K562 (cell line): ENCODE results near the gene SLC39A3. TPM values are rescaled to one million over a fixed set of nuclear protein-coding genes. Genes with fewer than 3 reads are reported as not detected.

Experiments used
- ATAC-seq: fragments of 200-7000 bp; cut with Tn5 transposase; 3 replicates; pipeline ENCODE4 v1.9.1; 2020; ENCODE audit warnings: moderate library complexity
- BruUV-seq: library from RNA; stranded (reverse); fragments of 400-500 nt; replicated peaks from 2 replicates; lab custom pipeline; 2021; lab: Mats Ljungman, UMichigan
- CTCF ChIA-PET: fragments of 300-600 bp; formaldehyde crosslinking; extraction: SDS; loops from one replicate; lab custom pipeline; 2021; ENCODE audit warnings: low intra/inter-chr PET ratio; lab: Yijun Ruan, JAX
- POLR2A ChIA-PET: fragments of 300-600, 350-650 bp; sonication (Branson Sonifier 250); formaldehyde crosslinking; extraction: SDS; loops from one replicate; lab custom pipeline; 2021; ENCODE audit warnings: antibody characterized with exemption, inconsistent platforms; lab: Yijun Ruan, JAX
- DNase-seq, 4 experiments: peaks; one replicate each; pipeline versions ENCODE4 v3.0.0 to v3.0.0-alpha.2; 2011 to 2018; ENCODE audit warnings: low spot score in 3 of 4, mixed read lengths in 3 of 4; ENCODE audit errors: extremely low read depth in 1 of 4
- FAIRE-seq: peaks from 2 replicates; lab custom pipeline; 2011; peaks lifted over from hg19 to GRCh38; lab: Jason Lieb, UNC
- H2AFZ ChIP-seq: 2 replicates; pipeline ENCODE4 v1.6.0; 2011; ENCODE audit warnings: low read depth, low read length, control low read depth, inconsistent platforms
- H3K27ac ChIP-seq: fragments of 200-600 bp; 3 replicates; pipeline ENCODE4 v1.8.0; 2011; ENCODE audit warnings: low read depth, mild to moderate bottlenecking, control low read depth, inconsistent platforms, low read length, moderate library complexity, mixed read lengths; ENCODE audit errors: extremely low read depth
- H3K27me3 ChIP-seq, 2 experiments: fragments of 300-600 bp in 1 of 2; 2 replicates in 1 of 2; 3 replicates in 1 of 2; pipeline versions ENCODE4 v1.6.0 to v1.8.0; 2011; ENCODE audit warnings: inconsistent platforms in 2 of 2, low read length in 2 of 2, mild to moderate bottlenecking in 1 of 2, mixed read lengths in 1 of 2, moderate library complexity in 1 of 2; ENCODE audit not compliant: control insufficient read depth in 2 of 2, insufficient read depth in 2 of 2
- H3K36me3 ChIP-seq: fragments of 300-600 bp; 3 replicates; pipeline ENCODE4 v1.8.0; 2011; ENCODE audit warnings: mild to moderate bottlenecking, low read length, inconsistent platforms; ENCODE audit not compliant: control insufficient read depth, insufficient read depth
- H3K4me1 ChIP-seq, 2 experiments: fragments of 200-600 bp in 1 of 2; replicated peaks in 1 of 2; 2 replicates in 1 of 2; 3 replicates in 1 of 2; pipeline versions ENCODE4 v1.5.1 to v1.8.0; 2011; ENCODE audit warnings: inconsistent platforms in 2 of 2, low read length in 2 of 2, mild to moderate bottlenecking in 1 of 2, mixed read lengths in 1 of 2, moderate library complexity in 1 of 2; ENCODE audit not compliant: control insufficient read depth in 2 of 2, insufficient read depth in 2 of 2
- H3K4me2 ChIP-seq: 2 replicates; pipeline ENCODE4 v1.6.1; 2011; ENCODE audit warnings: low read length, control low read depth, inconsistent platforms, mixed read lengths; ENCODE audit not compliant: insufficient read depth
- H3K4me3 ChIP-seq: fragments of 200-600 bp; sonication (generic), shearing (Covaris generic); 2 replicates; pipeline ENCODE4 v1.5.1; 2016; ENCODE audit warnings: control low read depth, inconsistent platforms
- H3K79me2 ChIP-seq: fragments of 200-600 bp; 3 replicates; pipeline ENCODE4 v1.8.0; 2011; ENCODE audit warnings: low read length, inconsistent platforms; ENCODE audit not compliant: control insufficient read depth, insufficient read depth
- H3K9ac ChIP-seq, 2 experiments: 2 replicates each; pipeline versions ENCODE4 v1.6.0 to v1.6.1; 2011; ENCODE audit warnings: low read depth in 2 of 2, low read length in 2 of 2, control low read depth in 1 of 2, inconsistent platforms in 1 of 2, mild to moderate bottlenecking in 1 of 2, mixed read lengths in 1 of 2; ENCODE audit not compliant: insufficient read depth in 1 of 2
- H3K9me1 ChIP-seq: one replicate; pipeline ENCODE4 v1.6.0; 2011; ENCODE audit warnings: inconsistent platforms, mild to moderate bottlenecking, low read length, moderate library complexity; ENCODE audit not compliant: control insufficient read depth, insufficient read depth
- H3K9me3 ChIP-seq: replicated peaks from 2 replicates; pipeline ENCODE4 v1.5.1; 2011; ENCODE audit warnings: low read depth, low read length, inconsistent platforms; ENCODE audit not compliant: control insufficient read depth, insufficient read depth
- H4K20me1 ChIP-seq: replicated peaks from 2 replicates; pipeline ENCODE4 v1.6.1; 2011; ENCODE audit warnings: low read length, inconsistent platforms, mixed read lengths; ENCODE audit not compliant: control insufficient read depth, insufficient read depth
- ARID2 ChIP-seq: fragments of 450-650 bp; IDR thresholded peaks from 2 replicates; pipeline ENCODE4 v1.6.1; 2017; ENCODE audit warnings: antibody characterized with exemption, mild to moderate bottlenecking
- CBFB ChIP-seq: sonication (generic); formaldehyde crosslinking; IDR thresholded peaks from 2 replicates; pipeline ENCODE4 v1.4.0; 2020; ENCODE audit warnings: mild to moderate bottlenecking, missing genetic modification reagents
- CREB1 ChIP-seq, 2 experiments: sonication (generic) in 1 of 2; formaldehyde crosslinking in 1 of 2; IDR thresholded peaks; 2 replicates each; pipeline versions ENCODE4 v1.6.1 to v1.8.0; 2012 to 2022; ENCODE audit warnings: inconsistent platforms in 1 of 2, mild to moderate bottlenecking in 1 of 2, missing genetic modification reagents in 1 of 2, moderate library complexity in 1 of 2
- DACH1 ChIP-seq: fragments of 450-650 bp; IDR thresholded peaks from 2 replicates; pipeline ENCODE4 v1.6.1; 2018; ENCODE audit not compliant: partially characterized antibody
- GTF2F1 ChIP-seq: IDR thresholded peaks from 2 replicates; pipeline ENCODE4 v1.6.1; 2011; ENCODE audit warnings: low read depth, low read length, improper control_type of control experiment
- KDM1A ChIP-seq, 2 experiments: fragments of 450-650 bp; IDR thresholded peaks; 2 replicates each; pipeline ENCODE4 v1.6.1; 2016; ENCODE audit warnings: mild to moderate bottlenecking in 2 of 2
- NR2C1 ChIP-seq, 2 experiments: fragments of 450-650 bp; IDR thresholded peaks; 2 replicates each; pipeline ENCODE4 v1.6.1; 2017; ENCODE audit warnings: mild to moderate bottlenecking in 2 of 2, antibody characterized with exemption in 1 of 2, inconsistent platforms in 1 of 2, missing compliant biosample characterization in 1 of 2, missing genetic modification characterization in 1 of 2
- POLR2A ChIP-seq: fragments of 450-650 bp; conservative IDR thresholded peaks from 2 replicates; pipeline ENCODE4 v1.6.1; 2016
- POLR2B ChIP-seq: fragments of 450-650 bp; IDR thresholded peaks from 2 replicates; pipeline ENCODE4 v1.6.1; 2018; ENCODE audit warnings: low read depth; ENCODE audit not compliant: partially characterized antibody
- POLR2G ChIP-seq: fragments of 200-400 bp; formaldehyde crosslinking; IDR thresholded peaks from 2 replicates; pipeline ENCODE4 v1.6.1; 2017; ENCODE audit warnings: low read depth, mild to moderate bottlenecking, antibody characterized with exemption, low read length, moderate library complexity
- PURB ChIP-seq: sonication (generic); formaldehyde crosslinking; IDR thresholded peaks from 2 replicates; pipeline ENCODE4 v1.9.0; 2021; ENCODE audit warnings: low read depth, mild to moderate bottlenecking, missing genetic modification reagents
- RBFOX2 ChIP-seq: fragments of 200-400 bp; formaldehyde crosslinking; IDR thresholded peaks from 2 replicates; pipeline ENCODE4 v1.6.1; 2017; ENCODE audit warnings: low read depth, mild to moderate bottlenecking, low read length, moderate library complexity
- RBM22 ChIP-seq: fragments of 200-400 bp; formaldehyde crosslinking; IDR thresholded peaks from 2 replicates; pipeline ENCODE4 v1.6.1; 2018; ENCODE audit warnings: low read length, low read depth; ENCODE audit not compliant: poor library complexity, severe bottlenecking
- SRSF1 ChIP-seq: fragments of 200-400 bp; formaldehyde crosslinking; IDR thresholded peaks from 2 replicates; pipeline ENCODE4 v1.6.1; 2017; ENCODE audit warnings: mild to moderate bottlenecking, low read depth, low read length, moderate library complexity
- SUPT5H ChIP-seq: fragments of 450-650 bp; IDR thresholded peaks from 2 replicates; pipeline ENCODE4 v1.6.1; 2016
- TEAD1 ChIP-seq, 2 experiments: fragments of 450-650 bp in 1 of 2; sonication (generic) in 1 of 2; formaldehyde crosslinking; IDR thresholded peaks; 2 replicates each; pipeline versions ENCODE4 v1.4.0 to v1.8.0; 2020 to 2022; ENCODE audit warnings: mild to moderate bottlenecking in 2 of 2, missing genetic modification reagents in 1 of 2
- ZNF282 ChIP-seq: sonication (generic); formaldehyde crosslinking; IDR thresholded peaks from 2 replicates; pipeline ENCODE4 v1.8.1; 2023; ENCODE audit warnings: missing genetic modification reagents
- ZNF511 ChIP-seq: sonication (generic); formaldehyde crosslinking; IDR thresholded peaks from 2 replicates; pipeline ENCODE4 v1.8.0; 2022; ENCODE audit warnings: mild to moderate bottlenecking, missing genetic modification reagents
- ZNF551 ChIP-seq: fragments of 250-450 bp; sonication (Bioruptor Pico); IDR thresholded peaks from 2 replicates; pipeline ENCODE4 v1.5.0; 2021; ENCODE audit warnings: mild to moderate bottlenecking, moderate library complexity
- WGBS: fragments of 100-300 bp; shearing (Covaris generic); methylation state at CpG from one replicate; pipeline ENCODE4 v1.1.6; 2016; ENCODE audit warnings: low coverage, mixed read lengths; ENCODE audit not compliant: insufficient coverage; ENCODE audit errors: missing lambda C conversion rate; 5-methylcytosine and 5-hydroxymethylcytosine counted together
- in situ Hi-C: fragments of 300-500 bp; cut with MboI; formaldehyde crosslinking; loops from 4 replicates; pipeline ENCODE4 v1.15.0; 2018; ENCODE audit warnings: inconsistent platforms, mixed read lengths
- intact Hi-C: fragments of 100-400 bp; cut with micrococcal nuclease; formaldehyde crosslinking; loops from 2 replicates; pipeline ENCODE4 v1.14.2; 2022
- polyA plus RNA-seq, 8 experiments: library from polyadenylated mRNA; depleted of rRNA in 4 of 8; stranded (reverse) in 5 of 8; unstranded in 3 of 8; fragments of >200 nt; fragmentation: Nextera tagmentation in 2 of 8; fragmentation: Illumina TruSeq in 1 of 8; extraction: Ambion mirVana in 2 of 8; extraction: Trizol in 1 of 8; gene quantifications; 2 replicates each; pipeline versions ENCODE4 v1.2.1 to v1.2.3, GENCODE V29; 2011 to 2014; ENCODE audit warnings: inconsistent platforms in 1 of 8, missing spikeins in 1 of 8
- total RNA-seq, 7 experiments: library from RNA; depleted of rRNA in 6 of 7; stranded (reverse); fragments of >200 nt in 6 of 7; fragmentation: Illumina TruSeq in 2 of 7; extraction: Trizol in 2 of 7; gene quantifications; 2 replicates each; pipeline versions ENCODE4 v1.2.1 to v1.2.3, GENCODE V29; 2011 to 2021; ENCODE audit warnings: low replicate concordance in 1 of 7

Gene SLC39A3
- total and polyA plus RNA-seq, 9 of the 15 experiments (the other 6 are each of a cell fraction or from before 2014, with no cell fraction given), result 2.3 to 215 (median 127) TPM

- TF ChIP-seq DACH1 (no peak), CREB1 (IDR thresholded peaks at IDR 0.05) (no peak), CREB1 (CRISPR knock-in tag; IDR thresholded peaks at IDR 0.05) (no peak), ZNF282 (no peak), GTF2F1 (no peak), SRSF1 (no peak), CBFB (CRISPR knock-in tag) (no peak), PURB (CRISPR knock-in tag) (no peak), ZNF551 (CRISPR knock-in tag) (no peak), ARID2 (no peak)
Measured at GRCh38 chr19:2734589-2735288, 5.1 kb downstream of the SLC39A3 start (continued).

- in situ Hi-C loops (no loop called here), intact Hi-C loops (no loop called here)
- CTCF ChIA-PET, result no interaction called here
- Histone ChIP-seq H3K9me1 (peaks cover 1% of the 10 kb centered on the region), H3K4me2 (no peak overlapping the region), H3K4me1 (peaks cover 5 to 44% of the 10 kb centered on the region in 2 experiments; a peak in 3 of 5 replicates), H2AFZ (no peak overlapping the region), H4K20me1 (peaks cover 23% of the 10 kb centered on the region), H3K9me3 (peaks cover 6% of the 10 kb centered on the region; the same call in 1 of the 2 replicates), H3K36me3 (peaks cover 69% of the 10 kb centered on the region), H3K27ac (no peak overlapping the region), H3K4me3 (no peak overlapping the region), H3K9ac (no peak overlapping the region; a peak in 1 of 4 replicates), H3K27me3 (no peaks in the 10 kb centered on the region), H3K79me2 (peaks cover 40% of the 10 kb centered on the region)
- TF ChIP-seq SUPT5H (peak; percentile 44), POLR2G (peak; percentile 71; the same call in 1 of the 2 replicates), POLR2A (peak; percentile 31; the same call in 1 of the 2 replicates), KDM1A (IDR thresholded peaks at IDR 0.05) (peak in 1 of 2 experiments; percentile 43; a peak in 1 of 4 replicates), RBM22 (peak; percentile 78), POLR2B (peak; percentile 29), ZNF511 (CRISPR knock-in tag) (no peak), RBFOX2 (peak; percentile 61), NR2C1 (IDR thresholded peaks at IDR 0.05) (no peak), NR2C1 (tag; IDR thresholded peaks at IDR 0.05) (no peak), TEAD1 (CRISPR knock-in tag; IDR thresholded peaks at IDR 0.05) (no peak)
- FAIRE-seq (no peak), ATAC-seq (no peak), DNase-seq (no peak)
- no TSS peak for BruUV-seq
- POLR2A ChIA-PET, result interaction anchor here (1.2 to 1.3 kb wide), 2 partner anchors 8 to 10 kb away, joined by 5 read pairs; no protein-coding TSS in a partner anchor
- WGBS, result 94% methylated on average over 32 of the region's 35 CpGs
Measured at GRCh38 chr19:2733930-2734588, 5.8 kb downstream of the SLC39A3 start.
